Epithelial cell of esophagus (primary cell): ENCODE measurements around the gene ATG7.

ENCODE experiments used
- DNase-seq: peaks from one replicate; pipeline ENCODE4 v3.0.0; 2010; ENCODE audit warnings: low read depth
- H3K4me3 ChIP-seq: 2 replicates; pipeline ENCODE4 v1.5.1; 2011; ENCODE audit warnings: mild to moderate bottlenecking, low read length, control low read depth
- CTCF ChIP-seq: IDR thresholded peaks from 2 replicates; pipeline ENCODE4 v1.5.1; 2011; ENCODE audit warnings: low read depth, mild to moderate bottlenecking, low read length, control low read depth, inconsistent platforms; ENCODE audit not compliant: insufficient read depth; ENCODE audit errors: missing control alignments

ATG7 gene

GRCh38 chr3:11605398-11605797 lies 333.2 kb downstream of the ATG7 start:
- no peak for DNase-seq
- TF ChIP-seq CTCF: no peak

GRCh38 chr3:11606090-11606784 lies 334.0 kb downstream of the ATG7 start:
- no peak for TF ChIP-seq CTCF
- no peak overlapping the region for H3K4me3 ChIP-seq
- no peak for DNase-seq

More at GRCh38 chr3:11605398-11605797, 333.2 kb downstream of the ATG7 start:
- no peak overlapping the region for H3K4me3 ChIP-seq

- DNase-seq: peak; percentile 76
- TF ChIP-seq CTCF: no peak
Observed at GRCh38 chr3:11606865-11607440, 334.8 kb downstream of the ATG7 start.

More at GRCh38 chr3:11606865-11607440, 334.8 kb downstream of the ATG7 start:
- no peak overlapping the region for H3K4me3 ChIP-seq
